ENCODE measurements around the gene ELL. TPM values are rescaled to one million over a fixed set of nuclear protein-coding genes. Genes with fewer than 3 reads are reported as not detected.

The ELL gene
- total RNA-seq, 1 experiment from 2014 or later = 14.6 TPM

DNA sequence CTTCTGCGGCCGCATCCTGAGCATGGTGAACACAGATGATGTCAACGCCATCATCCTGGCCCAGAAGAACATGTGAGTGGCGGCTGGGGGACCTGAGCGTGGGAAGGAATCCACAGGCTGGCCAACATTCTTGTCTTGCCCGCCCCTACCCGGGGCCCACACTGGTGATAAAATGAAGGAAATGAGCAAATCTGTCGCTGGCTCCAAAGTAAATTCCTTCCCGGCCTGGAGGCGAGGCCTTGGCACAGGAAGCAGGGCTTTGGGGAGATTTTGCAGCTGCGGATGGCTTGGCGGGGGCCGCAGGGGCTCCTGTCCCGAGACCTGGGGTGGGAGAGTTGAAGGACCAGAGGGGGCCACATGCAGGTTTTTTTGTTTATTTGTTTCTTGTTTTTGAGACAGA, 40.2 kb upstream of the ELL start:
- H3K4me2 ChIP-seq = no peak overlapping the region
- 0 out of 2 replicates have a peak, but pooled peaks cover 3% of the 10 kb centered on the region for H4K20me1 ChIP-seq (ENCODE audit: insufficient read depth)
- H3K9me3 ChIP-seq (ENCODE audit: insufficient read depth, low read depth) = no peaks in the 10 kb centered on the region
- 0 out of 2 replicates have a peak, but pooled peaks cover 10% of the 10 kb centered on the region for H3K4me1 ChIP-seq (replicated peaks; ENCODE audit: insufficient read depth)
- H2AFZ ChIP-seq = no peak overlapping the region
- POLR2A ChIA-PET (ENCODE audit: unreplicated experiment) = no interaction called here
- no peak overlapping the region for H3K27ac ChIP-seq
- H3K36me3 ChIP-seq (ENCODE audit: low read depth) = peaks cover 27% of the 10 kb centered on the region; the same call in 1 of the 2 replicates
- no peak for TF ChIP-seq EZH2 (IDR thresholded peaks at IDR 0.05; ENCODE audit: low read depth)
- TF ChIP-seq, protein P1, sequence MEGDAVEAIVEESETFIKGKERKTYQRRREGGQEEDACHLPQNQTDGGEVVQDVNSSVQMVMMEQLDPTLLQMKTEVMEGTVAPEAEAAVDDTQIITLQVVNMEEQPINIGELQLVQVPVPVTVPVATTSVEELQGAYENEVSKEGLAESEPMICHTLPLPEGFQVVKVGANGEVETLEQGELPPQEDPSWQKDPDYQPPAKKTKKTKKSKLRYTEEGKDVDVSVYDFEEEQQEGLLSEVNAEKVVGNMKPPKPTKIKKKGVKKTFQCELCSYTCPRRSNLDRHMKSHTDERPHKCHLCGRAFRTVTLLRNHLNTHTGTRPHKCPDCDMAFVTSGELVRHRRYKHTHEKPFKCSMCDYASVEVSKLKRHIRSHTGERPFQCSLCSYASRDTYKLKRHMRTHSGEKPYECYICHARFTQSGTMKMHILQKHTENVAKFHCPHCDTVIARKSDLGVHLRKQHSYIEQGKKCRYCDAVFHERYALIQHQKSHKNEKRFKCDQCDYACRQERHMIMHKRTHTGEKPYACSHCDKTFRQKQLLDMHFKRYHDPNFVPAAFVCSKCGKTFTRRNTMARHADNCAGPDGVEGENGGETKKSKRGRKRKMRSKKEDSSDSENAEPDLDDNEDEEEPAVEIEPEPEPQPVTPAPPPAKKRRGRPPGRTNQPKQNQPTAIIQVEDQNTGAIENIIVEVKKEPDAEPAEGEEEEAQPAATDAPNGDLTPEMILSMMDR (conservative IDR thresholded peaks at IDR 0.05) = no peak
- BruUV-seq (replicated peaks) = no TSS peak
- intact Hi-C loops (cut with micrococcal nuclease; ENCODE audit: unreplicated experiment) = no loop called here
- no peak overlapping the region for H3K4me3 ChIP-seq
- CTCF ChIA-PET = no interaction called here
- no peaks in the 10 kb centered on the region for H3K27me3 ChIP-seq (ENCODE audit: insufficient read depth, low read depth)
- peaks cover 17% of the 10 kb centered on the region; the same call in 1 of the 2 replicates for H3F3A ChIP-seq (ENCODE audit: insufficient read depth, low read depth)
- peaks cover 37% of the 10 kb centered on the region for H3K79me2 ChIP-seq (ENCODE audit: low read depth)
- no peaks in the 10 kb centered on the region for H3K9me2 ChIP-seq (ENCODE audit: insufficient read depth)
- no peak for DNase-seq

DNA sequence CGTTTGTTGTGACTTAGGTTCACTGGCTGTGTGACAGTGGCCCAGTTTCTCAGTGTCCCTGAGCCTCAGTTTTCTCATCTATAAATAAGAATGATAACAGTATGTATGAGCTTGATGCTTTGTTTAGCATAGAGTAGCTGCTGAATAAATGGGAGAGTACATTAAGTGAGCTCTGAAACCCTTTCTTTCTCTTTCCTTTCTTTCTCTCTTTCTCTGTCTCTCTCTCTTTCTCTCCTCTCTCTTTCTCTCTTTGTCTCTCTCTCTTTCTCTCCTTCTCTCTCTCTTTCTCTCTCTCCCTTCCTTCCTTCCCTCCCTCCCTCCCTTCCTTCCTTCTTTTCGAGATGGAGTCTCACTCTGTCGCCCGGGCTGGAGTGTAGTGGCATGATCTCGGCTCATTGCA, 37.8 kb upstream of the ELL start:
- H3K9me2 ChIP-seq (ENCODE audit: insufficient read depth) = no peaks in the 10 kb centered on the region
- peaks cover 5% of the 10 kb centered on the region; the same call in 1 of the 2 replicates for H3K36me3 ChIP-seq (ENCODE audit: low read depth)
- ChIA-PET CTCF (interaction anchor here (0.6 kb wide), 2 partner anchors 120 to 449 kb away, joined by 3 to 7 read pairs; no protein-coding TSS in a partner anchor), POLR2A (ENCODE audit: unreplicated experiment) (interaction anchor here (0.6 kb wide), 1 partner anchor 39 kb away, joined by 3 read pairs; no protein-coding TSS in a partner anchor)
- no peak overlapping the region for H3K4me3 ChIP-seq
- H3K9me3 ChIP-seq (ENCODE audit: insufficient read depth, low read depth) = no peaks in the 10 kb centered on the region
- no peak overlapping the region for H2AFZ ChIP-seq
- H3K27ac ChIP-seq = no peak overlapping the region
- 0 out of 2 replicates have a peak, but pooled peaks cover 10% of the 10 kb centered on the region for H3K4me1 ChIP-seq (replicated peaks; ENCODE audit: insufficient read depth)
- H3F3A ChIP-seq (ENCODE audit: insufficient read depth, low read depth) = peaks cover 38% of the 10 kb centered on the region; the same call in 1 of the 2 replicates
- intact Hi-C loops (cut with micrococcal nuclease; ENCODE audit: unreplicated experiment) = no loop called here
- H4K20me1 ChIP-seq (ENCODE audit: insufficient read depth) = no peaks in the 10 kb centered on the region
- H3K4me2 ChIP-seq = peak overlapping the region; percentile 98; the same call in 1 of the 2 replicates
- H3K79me2 ChIP-seq (ENCODE audit: low read depth) = peaks cover 37% of the 10 kb centered on the region
- TF ChIP-seq EZH2 (IDR thresholded peaks at IDR 0.05; ENCODE audit: low read depth) = no peak
- TF ChIP-seq, protein P1 (conservative IDR thresholded peaks at IDR 0.05) = no peak
- no peaks in the 10 kb centered on the region for H3K27me3 ChIP-seq (ENCODE audit: insufficient read depth, low read depth)
- BruUV-seq (replicated peaks) = no TSS peak
- no peak for DNase-seq

DNA sequence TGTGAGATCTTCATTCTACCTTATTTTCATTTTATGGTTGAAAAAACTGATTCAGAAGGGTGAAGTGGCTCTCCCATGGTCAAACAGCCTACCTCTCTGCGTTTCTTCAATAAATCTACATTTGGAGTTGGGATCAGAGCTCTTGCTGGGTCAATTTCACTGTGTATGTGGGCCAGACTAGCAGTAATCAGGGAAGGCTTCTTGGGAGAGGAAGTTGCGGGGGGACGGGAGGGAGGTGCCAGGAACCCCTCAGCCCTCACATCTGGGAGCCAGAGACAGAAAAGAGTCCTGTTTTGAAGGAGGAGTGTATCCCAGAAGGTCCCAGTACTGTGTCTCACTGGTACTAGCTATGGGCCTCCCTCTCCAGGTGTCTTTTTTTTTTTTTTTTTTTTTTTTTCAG, 36.7 kb upstream of the ELL start:
- Histone ChIP-seq H3K4me1 (replicated peaks; ENCODE audit: insufficient read depth) (0 out of 2 replicates have a peak, but pooled peaks cover 10% of the 10 kb centered on the region), H3F3A (ENCODE audit: insufficient read depth, low read depth) (peaks cover 38% of the 10 kb centered on the region; the same call in 1 of the 2 replicates), H3K36me3 (ENCODE audit: low read depth) (0 out of 2 replicates have a peak, but pooled peaks cover 5% of the 10 kb centered on the region), H3K27ac (peak overlapping the region; percentile 78), H3K27me3 (ENCODE audit: insufficient read depth, low read depth) (no peaks in the 10 kb centered on the region), H2AFZ (peak overlapping the region; percentile 89; the same call in 1 of the 2 replicates), H3K79me2 (ENCODE audit: low read depth) (peaks cover 37% of the 10 kb centered on the region), H3K9me3 (ENCODE audit: insufficient read depth, low read depth) (no peaks in the 10 kb centered on the region), H4K20me1 (ENCODE audit: insufficient read depth) (no peaks in the 10 kb centered on the region), H3K4me2 (peak overlapping the region; percentile 98), H3K9me2 (ENCODE audit: insufficient read depth) (no peaks in the 10 kb centered on the region), H3K4me3 (peak overlapping the region; percentile 95)
- CTCF ChIA-PET = interaction anchor here (0.6 kb wide), 4 partner anchors 12 to 428 kb away, joined by 3 to 10 read pairs (median 9); no protein-coding TSS in a partner anchor
- POLR2A ChIA-PET (ENCODE audit: unreplicated experiment) = interaction anchor here (0.6 kb wide), 3 partner anchors 13 to 132 kb away, joined by 3 to 14 read pairs (median 8); no protein-coding TSS in a partner anchor
- DNase-seq = no peak
- BruUV-seq (replicated peaks) = TSS peak; percentile 49
- no peak for TF ChIP-seq EZH2 (IDR thresholded peaks at IDR 0.05; ENCODE audit: low read depth)
- TF ChIP-seq, protein P1 (conservative IDR thresholded peaks at IDR 0.05) = no peak
- intact Hi-C loops (cut with micrococcal nuclease; ENCODE audit: unreplicated experiment) = no loop called here
